ENCODE measurements around the gene B4GALT6.

GRCh38 chr18:31591113-31591512, 93.3 kb downstream of the B4GALT6 start:
- TF ChIP-seq CTCF (IDR thresholded peaks at IDR 0.05), result no peak
- no peak for TF ChIP-seq POLR2A (IDR thresholded peaks at IDR 0.05)

Measured in esophagus squamous epithelium (tissue), 4 donors.